Right atrium auricular region (tissue), 2 donors: Measurements from ENCODE around the gene INPP5D. TPM values are rescaled to one million over a fixed set of nuclear protein-coding genes. Genes with fewer than 3 reads are reported as not detected.

Source experiments
- DNase-seq: peaks from one replicate; pipeline ENCODE4 v3.0.0-alpha.2; 2019; ENCODE audit warnings: low spot score
- H3K27ac ChIP-seq, 2 donors: fragments of 200-600 bp; sonication (generic); 1 replicate in 1 of 2; 2 replicates in 1 of 2; pipeline ENCODE4 v1.5.1; 2016 to 2019
- H3K27me3 ChIP-seq, 2 donors: fragments of 200-600 bp; sonication (generic); one replicate each; pipeline versions ENCODE4 v1.5.1 to v1.6.0; 2017 to 2019
- H3K36me3 ChIP-seq: fragments of 200-600 bp; sonication (generic); one replicate; pipeline ENCODE4 v1.5.1; 2016
- H3K4me1 ChIP-seq, 2 donors: fragments of 200-600 bp; sonication (generic); one replicate each; pipeline versions ENCODE4 v1.5.1 to v1.6.0; 2017 to 2019
- H3K4me3 ChIP-seq, 2 donors: fragments of 200-600 bp; sonication (generic); 1 replicate in 1 of 2; 2 replicates in 1 of 2; pipeline ENCODE4 v1.5.1; 2017 to 2019; ENCODE audit warnings: mild to moderate bottlenecking in 1 of 2, moderate library complexity in 1 of 2
- H3K9me3 ChIP-seq, 2 donors: fragments of 200-600 bp; sonication (generic); one replicate each; pipeline ENCODE4 v1.5.1; 2019
- total RNA-seq, 2 donors: library from RNA; depleted of rRNA; stranded (reverse); fragments of >200 nt; gene quantifications; one replicate each; pipeline ENCODE4 v1.1.0, GENCODE V29; 2016
- TF ChIP-seq, protein P1 (sequence below), 2 donors: fragments of 200-600 bp; sonication (generic); IDR thresholded peaks; one replicate each; pipeline ENCODE4 v1.5.1; 2019; ENCODE audit warnings: antibody characterized with exemption in 2 of 2

The INPP5D gene
- total RNA-seq, 2 donors from 2014 or later = 2.9 to 7.0 TPM

DNA sequence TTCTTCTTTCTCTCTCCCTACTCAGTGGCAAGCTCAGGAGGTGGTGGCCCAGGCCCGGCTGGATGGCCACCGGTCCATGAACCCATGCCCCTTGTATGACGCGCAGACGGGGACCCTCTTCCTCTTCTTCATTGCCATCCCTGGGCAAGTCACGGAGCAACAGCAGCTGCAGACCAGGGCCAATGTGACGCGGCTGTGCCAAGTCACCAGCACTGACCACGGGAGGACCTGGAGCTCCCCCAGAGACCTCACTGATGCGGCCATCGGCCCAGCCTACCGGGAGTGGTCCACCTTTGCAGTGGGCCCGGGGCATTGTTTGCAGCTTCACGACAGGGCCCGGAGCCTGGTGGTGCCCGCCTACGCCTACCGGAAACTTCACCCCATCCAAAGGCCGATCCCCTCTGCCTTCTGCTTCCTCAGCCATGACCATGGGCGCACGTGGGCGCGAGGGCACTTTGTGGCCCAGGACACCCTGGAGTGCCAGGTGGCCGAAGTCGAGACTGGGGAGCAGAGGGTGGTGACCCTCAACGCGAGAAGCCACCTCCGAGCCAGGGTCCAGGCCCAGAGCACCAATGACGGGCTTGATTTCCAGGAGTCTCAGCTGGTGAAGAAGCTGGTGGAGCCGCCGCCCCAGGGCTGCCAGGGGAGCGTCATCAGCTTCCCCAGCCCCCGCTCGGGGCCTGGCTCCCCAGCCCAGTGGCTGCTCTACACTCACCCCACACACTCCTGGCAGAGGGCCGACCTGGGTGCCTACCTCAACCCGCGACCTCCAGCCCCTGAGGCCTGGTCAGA is 25.9 kb upstream of the INPP5D start:
- H3K36me3 ChIP-seq = no peaks in the 10 kb centered on the region
- TF ChIP-seq, protein P1, sequence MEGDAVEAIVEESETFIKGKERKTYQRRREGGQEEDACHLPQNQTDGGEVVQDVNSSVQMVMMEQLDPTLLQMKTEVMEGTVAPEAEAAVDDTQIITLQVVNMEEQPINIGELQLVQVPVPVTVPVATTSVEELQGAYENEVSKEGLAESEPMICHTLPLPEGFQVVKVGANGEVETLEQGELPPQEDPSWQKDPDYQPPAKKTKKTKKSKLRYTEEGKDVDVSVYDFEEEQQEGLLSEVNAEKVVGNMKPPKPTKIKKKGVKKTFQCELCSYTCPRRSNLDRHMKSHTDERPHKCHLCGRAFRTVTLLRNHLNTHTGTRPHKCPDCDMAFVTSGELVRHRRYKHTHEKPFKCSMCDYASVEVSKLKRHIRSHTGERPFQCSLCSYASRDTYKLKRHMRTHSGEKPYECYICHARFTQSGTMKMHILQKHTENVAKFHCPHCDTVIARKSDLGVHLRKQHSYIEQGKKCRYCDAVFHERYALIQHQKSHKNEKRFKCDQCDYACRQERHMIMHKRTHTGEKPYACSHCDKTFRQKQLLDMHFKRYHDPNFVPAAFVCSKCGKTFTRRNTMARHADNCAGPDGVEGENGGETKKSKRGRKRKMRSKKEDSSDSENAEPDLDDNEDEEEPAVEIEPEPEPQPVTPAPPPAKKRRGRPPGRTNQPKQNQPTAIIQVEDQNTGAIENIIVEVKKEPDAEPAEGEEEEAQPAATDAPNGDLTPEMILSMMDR (IDR thresholded peaks at IDR 0.05) = no peak
- no peaks in the 10 kb centered on the region for H3K4me1 ChIP-seq
- no peak overlapping the region for H3K27ac ChIP-seq
- no peak overlapping the region for H3K4me3 ChIP-seq
- no peaks in the 10 kb centered on the region for H3K27me3 ChIP-seq
- no peaks in the 10 kb centered on the region for H3K9me3 ChIP-seq
- DNase-seq = no peak

DNA sequence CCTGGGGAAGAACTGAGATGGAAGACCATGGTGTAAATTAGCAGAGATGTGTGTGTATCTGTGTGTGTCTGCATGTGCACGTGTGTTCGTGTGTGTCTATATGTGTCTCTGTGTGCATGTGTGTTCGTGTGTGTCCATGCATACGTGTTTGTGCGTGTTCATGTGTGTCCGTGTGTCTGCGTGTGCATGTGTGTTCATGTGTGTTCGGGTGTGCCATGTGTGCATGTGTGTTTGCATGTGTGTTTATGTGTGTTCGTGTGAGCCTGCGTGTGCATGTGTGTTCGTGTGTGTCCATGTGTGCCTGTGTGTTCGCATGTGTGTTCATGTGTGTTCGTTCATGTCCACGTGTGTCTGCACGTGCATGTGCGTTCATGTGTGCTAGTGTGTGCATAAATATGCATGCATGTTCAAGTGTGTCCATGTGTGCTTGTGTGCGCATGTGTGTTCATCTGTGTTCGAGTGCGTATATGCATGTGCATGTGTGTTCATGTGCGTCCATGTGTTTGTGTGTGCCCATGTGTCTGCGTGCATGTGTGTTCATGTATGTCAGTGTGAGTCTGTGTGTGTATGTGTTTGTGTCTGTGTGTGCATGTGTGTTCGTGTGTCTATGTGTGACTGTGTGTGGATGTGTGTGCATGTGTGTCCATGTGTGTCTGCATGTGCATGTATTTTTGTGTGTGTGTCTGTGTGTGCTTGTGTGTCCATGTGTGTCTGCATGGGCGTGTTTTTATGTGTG is 24.5 kb upstream of the INPP5D start:
- no peaks in the 10 kb centered on the region for H3K4me1 ChIP-seq
- no peak overlapping the region for H3K27ac ChIP-seq
- TF ChIP-seq, protein P1 (IDR thresholded peaks at IDR 0.05) = no peak
- no peak for DNase-seq
- H3K27me3 ChIP-seq = no peaks in the 10 kb centered on the region
- no peak overlapping the region for H3K4me3 ChIP-seq
- H3K36me3 ChIP-seq = no peaks in the 10 kb centered on the region
- no peaks in the 10 kb centered on the region for H3K9me3 ChIP-seq

DNA sequence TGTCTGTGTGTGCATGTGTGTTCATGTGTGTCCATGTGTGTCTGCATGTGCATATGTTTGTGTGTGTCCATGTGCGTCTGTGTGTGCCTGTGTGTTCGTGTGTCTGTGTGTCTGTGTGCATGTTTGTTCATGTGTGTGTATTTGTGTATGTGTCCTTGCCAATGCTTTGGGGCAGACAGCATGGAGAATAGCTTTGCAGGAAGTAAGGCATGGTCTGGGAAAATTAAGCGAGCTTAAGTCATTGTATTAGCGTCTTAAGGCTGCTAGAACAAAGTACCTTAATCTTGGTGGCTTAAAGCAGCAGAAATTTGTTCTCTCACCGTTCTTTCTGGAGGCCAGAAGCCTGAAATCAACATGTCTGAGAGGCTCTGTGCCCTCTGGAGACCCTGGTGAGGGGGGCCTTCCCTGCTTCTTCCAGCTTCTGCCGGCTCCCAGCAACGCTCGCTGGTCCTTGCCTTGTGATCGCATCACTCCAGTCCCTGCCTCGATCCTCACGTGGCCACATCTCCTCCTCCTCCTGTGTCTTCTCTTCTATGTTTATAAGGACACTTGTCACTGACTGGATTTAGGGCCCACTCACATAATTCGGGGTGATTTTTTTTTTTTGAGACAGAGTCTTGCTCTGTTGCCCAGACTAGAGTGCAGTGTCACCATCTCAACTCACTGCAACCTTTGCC is 23.8 kb upstream of the INPP5D start:
- TF ChIP-seq, protein P1 (IDR thresholded peaks at IDR 0.05) = no peak
- Histone ChIP-seq H3K4me1 (no peaks in the 10 kb centered on the region), H3K27ac (no peak overlapping the region), H3K4me3 (no peak overlapping the region), H3K36me3 (no peaks in the 10 kb centered on the region), H3K9me3 (no peaks in the 10 kb centered on the region), H3K27me3 (no peaks in the 10 kb centered on the region)
- DNase-seq = no peak

DNA sequence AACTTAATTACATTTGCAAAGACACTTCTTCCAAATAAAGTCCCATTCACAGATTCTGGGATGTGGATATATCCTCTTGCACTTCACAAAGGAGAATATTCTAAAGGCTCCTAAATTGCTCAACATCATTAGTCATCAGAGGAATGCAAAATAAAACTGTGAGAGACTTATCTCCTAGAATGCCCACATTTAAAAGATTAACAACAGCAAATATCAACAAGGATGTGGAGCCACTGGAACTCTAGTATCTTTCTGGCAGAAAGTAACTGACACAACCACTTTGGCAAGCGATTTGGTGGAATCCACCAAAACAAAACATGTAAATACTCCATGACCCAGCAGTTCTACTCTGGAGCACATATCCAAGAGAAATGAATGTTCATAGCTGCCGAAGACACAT is 23.1 kb upstream of the INPP5D start:
- no peaks in the 10 kb centered on the region for H3K36me3 ChIP-seq

DNA sequence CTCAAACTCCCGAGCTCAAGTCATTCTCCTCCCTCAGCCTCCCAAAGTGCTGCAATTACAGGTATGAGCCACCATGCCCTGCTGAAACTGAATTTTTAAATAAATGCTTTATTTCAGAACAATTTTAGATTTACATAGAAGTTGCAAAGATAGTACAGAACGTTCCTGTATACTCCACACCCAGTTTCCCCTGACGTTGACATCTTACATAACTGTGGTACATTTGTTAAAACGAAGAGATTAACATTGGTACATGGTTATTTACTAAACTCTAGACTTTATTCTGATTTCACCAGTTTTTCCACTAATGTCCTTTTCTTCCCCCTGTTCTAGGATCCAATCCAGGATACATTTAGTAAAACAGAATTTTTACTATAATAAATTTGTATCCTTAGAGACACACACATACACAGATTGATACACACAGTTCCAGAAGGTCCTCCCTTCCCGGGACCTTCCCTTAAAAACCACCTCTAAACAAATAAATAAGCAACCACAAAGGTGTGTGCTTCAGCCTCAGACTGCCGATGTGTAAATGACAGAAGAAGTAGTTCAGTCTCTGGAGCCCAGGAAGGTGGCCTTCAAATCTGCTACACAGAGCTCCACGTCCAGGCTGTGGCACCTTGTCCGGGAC is 20.8 kb upstream of the INPP5D start:
- Histone ChIP-seq H3K27me3 (no peaks in the 10 kb centered on the region), H3K36me3 (no peaks in the 10 kb centered on the region), H3K27ac (no peak overlapping the region), H3K4me3 (no peak overlapping the region), H3K9me3 (no peaks in the 10 kb centered on the region), H3K4me1 (no peaks in the 10 kb centered on the region)
- DNase-seq = no peak
- TF ChIP-seq, protein P1 (IDR thresholded peaks at IDR 0.05) = no peak

More for the DNA sequence above, 23.1 kb upstream of the INPP5D start:
- Histone ChIP-seq H3K4me1 (no peaks in the 10 kb centered on the region), H3K9me3 (no peaks in the 10 kb centered on the region), H3K27me3 (no peaks in the 10 kb centered on the region), H3K27ac (no peak overlapping the region), H3K4me3 (no peak overlapping the region)
- DNase-seq = no peak
- TF ChIP-seq, protein P1 (IDR thresholded peaks at IDR 0.05) = no peak
